GM21367 (cell line): ENCODE data around the gene ESYT3.
"Not testable (repeated sequence)": the region's sequence is repeated elsewhere in the genome, so short reads cannot be mapped to it uniquely, and the experiment has no call there.

Experiments used
- ATAC-seq: cut with Tn5 transposase; IDR thresholded peaks from one replicate; pipeline ENCODE4 v1.9.1; 2021; ENCODE audit not compliant: unreplicated experiment

The ESYT3 gene

DNA sequence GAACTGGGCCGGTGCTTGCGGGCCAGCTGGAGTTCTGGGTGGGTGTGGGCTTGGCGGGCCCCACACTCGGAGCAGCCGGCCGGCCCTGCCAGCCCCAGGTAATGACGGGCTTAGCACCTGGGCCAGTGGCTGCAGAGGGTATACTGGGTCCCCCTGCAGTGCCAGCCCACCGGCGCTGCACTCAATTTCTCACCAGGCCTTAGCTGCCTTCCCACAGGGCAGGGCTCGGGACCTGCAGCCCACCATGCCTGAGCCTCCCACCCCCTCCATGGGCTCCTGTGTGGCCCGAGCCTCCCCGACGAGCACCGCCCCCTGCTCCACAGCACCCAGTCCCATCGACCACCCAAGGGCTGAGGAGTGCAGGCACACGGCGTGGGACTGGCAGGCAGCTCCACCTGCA is 50.3 kb downstream of the ESYT3 start:
- ATAC-seq, result not testable (repeated sequence)

DNA sequence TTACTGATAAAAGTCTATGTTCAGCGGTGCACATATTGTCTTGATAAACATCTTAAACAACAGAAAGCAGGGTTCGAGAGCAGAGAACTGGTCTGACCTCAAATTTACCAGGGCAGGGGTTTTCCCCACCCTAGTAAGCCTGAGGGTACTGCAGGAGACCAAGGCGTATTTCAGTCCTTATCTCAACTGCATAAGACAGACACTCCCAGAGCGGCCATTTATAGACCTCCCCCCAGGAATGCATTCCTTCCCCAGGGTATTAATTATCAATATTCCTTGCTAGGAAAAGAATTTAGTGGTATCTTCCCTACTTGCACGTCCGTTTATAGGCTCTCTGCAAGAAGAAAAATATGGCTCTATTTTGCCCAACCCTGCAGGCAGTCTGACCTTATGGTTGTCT is 52.2 kb downstream of the ESYT3 start:
- ATAC-seq, result not testable (repeated sequence)

DNA sequence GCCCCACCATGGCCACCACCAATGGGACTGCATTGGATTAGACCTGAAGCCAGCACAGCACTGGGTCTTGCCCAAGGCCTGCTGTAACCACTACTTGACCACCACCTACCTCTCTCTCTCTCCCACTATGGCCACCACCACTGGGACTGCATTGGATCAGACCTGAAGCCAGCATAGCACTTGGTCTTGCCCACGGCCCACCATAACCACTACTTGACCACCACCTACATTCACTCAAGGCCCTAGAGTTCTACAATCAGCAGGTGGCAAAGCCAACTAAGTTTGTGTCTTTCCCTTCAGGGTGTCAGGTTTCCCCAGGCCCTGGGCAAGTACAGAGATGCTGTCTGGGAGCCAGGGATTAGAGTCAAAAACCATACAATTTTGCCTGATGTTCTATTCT is 57.6 kb downstream of the ESYT3 start:
- ATAC-seq, result no peak

- ATAC-seq, result no peak
Observed at GRCh38 chr3:138492980-138493675, 58.7 kb downstream of the ESYT3 start.

GRCh38 chr3:138493804-138494606 is 59.6 kb downstream of the ESYT3 start:
- no peak for ATAC-seq

GRCh38 chr3:138494607-138494929 is 60.2 kb downstream of the ESYT3 start:
- ATAC-seq, result no peak

GRCh38 chr3:138495638-138496037 is 61.2 kb downstream of the ESYT3 start:
- not testable (repeated sequence) for ATAC-seq

DNA sequence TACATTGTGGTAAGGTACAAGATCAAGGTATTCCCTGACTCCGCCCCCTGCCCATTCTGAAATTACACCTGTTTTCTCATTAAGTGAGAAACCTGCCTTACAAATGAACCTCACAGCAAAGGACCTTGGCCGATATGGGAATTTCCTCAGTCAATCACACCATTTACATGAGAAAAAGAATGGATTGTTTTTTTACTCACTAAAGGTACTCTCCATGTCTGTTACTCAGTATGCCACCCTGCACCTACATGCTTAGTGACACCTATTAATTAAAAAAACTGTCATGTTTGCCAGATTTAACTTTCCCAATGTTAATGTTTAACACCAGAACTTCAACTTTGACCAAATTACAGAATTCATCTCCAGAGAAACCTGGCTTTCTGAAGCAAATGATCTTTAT is 62.0 kb downstream of the ESYT3 start:
- no peak for ATAC-seq

GRCh38 chr3:138497021-138497420 is 62.6 kb downstream of the ESYT3 start:
- no peak for ATAC-seq

GRCh38 chr3:138497851-138498250 is 63.4 kb downstream of the ESYT3 start:
- no peak for ATAC-seq

GRCh38 chr3:138498991-138499390 is 64.6 kb downstream of the ESYT3 start:
- ATAC-seq, result no peak

- ATAC-seq, result no peak
Observed at GRCh38 chr3:138507524-138507923, 73.1 kb downstream of the ESYT3 start.

GRCh38 chr3:138509586-138509985 is 75.2 kb downstream of the ESYT3 start:
- ATAC-seq, result no peak

DNA sequence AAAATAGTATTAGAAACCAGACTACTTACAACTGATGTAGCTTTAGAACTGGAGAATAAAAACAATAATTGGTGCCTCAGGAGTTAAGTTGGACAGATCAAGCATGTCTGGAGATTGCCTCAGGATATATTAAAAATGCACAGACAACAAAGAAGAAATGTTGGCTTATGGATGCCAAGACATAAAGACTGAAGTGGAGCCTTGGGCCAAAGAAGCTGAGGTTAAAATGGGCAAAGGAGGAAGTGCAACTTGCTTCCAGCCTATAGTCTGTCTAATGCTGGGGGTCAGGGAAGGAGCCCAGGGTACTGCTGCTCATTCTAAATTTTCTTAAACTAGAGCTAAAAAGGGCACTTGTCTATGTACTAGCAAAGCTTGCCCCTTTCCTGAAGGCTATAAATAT is 77.5 kb downstream of the ESYT3 start:
- no peak for ATAC-seq

DNA sequence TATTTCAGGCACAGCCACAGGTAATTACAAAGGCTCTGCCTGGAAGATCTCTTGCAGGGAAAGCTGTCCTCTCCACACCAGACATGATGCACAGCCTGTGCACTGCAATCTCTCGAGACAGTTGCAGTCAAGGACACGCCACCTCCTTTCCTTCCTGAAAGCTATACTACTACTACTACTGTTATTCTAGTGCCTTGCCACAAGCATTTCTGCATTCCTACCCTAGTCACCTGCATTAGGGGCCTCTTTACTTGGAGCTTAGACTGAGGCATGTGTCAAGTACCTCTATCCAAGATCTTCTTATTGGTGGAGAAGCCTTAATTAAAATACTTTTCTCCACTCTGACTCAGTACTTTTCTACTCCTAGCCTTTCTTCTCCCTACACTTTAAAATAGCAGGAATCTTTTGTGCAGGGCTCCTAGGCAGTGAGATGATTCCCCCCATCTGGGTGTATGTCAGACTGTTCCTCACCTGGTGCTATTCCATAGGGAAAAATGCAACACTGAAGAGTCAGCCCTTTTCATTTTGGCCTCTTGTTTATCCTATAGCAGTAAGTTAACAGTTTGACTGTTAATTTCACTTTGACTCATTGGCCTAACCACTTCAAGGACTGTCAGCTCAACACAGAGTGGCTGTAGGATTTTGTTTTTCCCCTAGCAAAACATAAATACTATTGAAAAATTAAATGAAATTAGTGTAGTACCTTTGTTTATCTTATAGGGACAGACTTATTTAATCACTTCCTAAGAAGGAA is 78.9 kb downstream of the ESYT3 start:
- ATAC-seq, result no peak

GRCh38 chr3:138521445-138521844 is 87.0 kb downstream of the ESYT3 start:
- not testable (repeated sequence) for ATAC-seq
